GM21723 (cell line): Measurements from ENCODE around the gene PCDHB15.
"Not testable (repeated sequence)": the region's sequence is repeated elsewhere in the genome, so short reads cannot be mapped to it uniquely, and the experiment has no call there.

ENCODE experiments used
- ATAC-seq: cut with Tn5 transposase; IDR thresholded peaks from one replicate; pipeline ENCODE4 v1.9.1; 2021; ENCODE audit warnings: mild to moderate bottlenecking, moderate library complexity; ENCODE audit not compliant: unreplicated experiment

PCDHB15 gene

GRCh38 chr5:141246971-141247370 is 1.8 kb downstream of the PCDHB15 start:
- ATAC-seq, result not testable (repeated sequence)

GRCh38 chr5:141247434-141247833 is 2.2 kb downstream of the PCDHB15 start:
- not testable (repeated sequence) for ATAC-seq

DNA sequence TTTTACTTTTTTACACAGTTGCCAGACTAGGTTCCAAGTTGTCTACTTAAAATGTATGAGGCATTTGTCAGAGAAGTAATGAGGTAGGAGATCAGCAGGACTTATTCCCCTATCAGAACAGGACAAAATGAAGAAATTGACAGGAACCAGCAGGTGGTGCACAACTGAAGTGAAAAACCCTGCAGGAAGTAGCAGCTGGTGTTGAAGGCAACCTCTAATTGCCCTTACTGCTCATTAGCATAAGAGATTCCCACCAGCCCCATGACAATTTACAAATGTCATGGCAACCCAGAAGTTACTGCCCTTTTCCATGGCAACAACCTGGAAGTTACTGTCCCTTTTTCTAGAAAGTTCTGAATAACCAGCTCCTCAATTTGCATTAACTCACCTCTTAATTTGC is 5.4 kb downstream of the PCDHB15 start:
- ATAC-seq, result no peak

GRCh38 chr5:141258464-141258863 is 13.3 kb downstream of the PCDHB15 start:
- no peak for ATAC-seq

DNA sequence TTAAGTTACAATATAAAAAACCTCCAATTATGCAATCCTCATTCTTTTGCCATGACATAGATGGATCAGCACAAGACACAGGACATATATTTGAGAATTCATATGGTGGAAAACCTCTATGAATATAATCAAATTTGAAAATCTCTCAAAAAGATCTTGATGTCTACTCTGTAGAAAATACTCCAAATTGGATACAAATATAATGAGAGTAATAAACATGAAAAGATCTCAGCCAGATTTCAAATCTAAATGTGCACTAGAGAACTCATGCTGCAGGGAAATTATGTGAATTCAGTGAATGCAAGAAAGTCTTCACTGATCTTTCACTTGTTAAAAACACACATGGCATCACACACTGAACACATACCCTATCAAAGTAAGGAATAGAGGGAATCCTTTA is 13.8 kb downstream of the PCDHB15 start:
- no peak for ATAC-seq

GRCh38 chr5:141260458-141261237 is 15.5 kb downstream of the PCDHB15 start:
- ATAC-seq, result no peak

DNA sequence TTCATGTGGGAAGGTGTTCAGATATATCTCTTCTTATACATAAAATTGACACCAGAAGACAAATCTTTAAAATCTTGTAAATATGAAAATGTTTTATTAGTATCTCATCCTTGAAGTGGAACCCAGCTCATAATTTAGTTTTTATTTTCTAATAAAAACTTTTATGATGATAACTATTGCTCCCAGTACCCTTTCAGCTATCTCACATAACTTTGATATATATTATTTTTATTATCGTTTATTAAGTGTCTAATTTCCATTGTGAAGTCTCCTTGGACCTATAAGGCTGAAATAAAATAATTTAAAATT is 16.0 kb downstream of the PCDHB15 start:
- ATAC-seq, result no peak

DNA sequence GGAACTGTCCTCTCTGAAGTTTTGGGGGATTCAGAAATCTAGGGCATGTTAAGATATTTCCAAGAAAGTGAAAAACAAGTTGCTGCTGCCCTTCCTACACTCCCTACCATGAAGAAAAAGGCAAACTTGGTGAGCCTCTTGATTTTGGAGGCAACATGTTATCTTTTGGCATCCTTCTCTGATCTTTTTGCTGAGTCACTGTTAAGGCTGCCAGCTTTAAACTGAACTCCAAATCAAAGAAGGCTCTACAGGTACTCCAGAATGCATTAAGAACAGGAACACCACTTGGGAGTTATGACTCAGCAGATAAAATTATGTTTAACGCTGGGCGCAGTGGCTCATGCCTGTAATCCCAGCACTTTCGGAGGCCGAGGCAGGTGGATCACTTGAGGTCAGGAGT is 24.0 kb downstream of the PCDHB15 start:
- ATAC-seq, result no peak

- no peak for ATAC-seq
Observed at GRCh38 chr5:141272906-141273305, 27.7 kb downstream of the PCDHB15 start.

- ATAC-seq, result no peak
Observed at GRCh38 chr5:141298376-141298775, 53.2 kb downstream of the PCDHB15 start.
